Gastroesophageal sphincter (tissue), 4 donors: Measurements from ENCODE around the gene TREM2. TPM values are rescaled to one million over a fixed set of nuclear protein-coding genes. Genes with fewer than 3 reads are reported as not detected.

Experiments used
- ATAC-seq: fragments of 150-250 bp; one replicate; pipeline ENCODE4 v1.9.1; 2016; ENCODE audit warnings: mild to moderate bottlenecking, moderate library complexity
- H3K27ac ChIP-seq, 4 donors: fragments of 200-600 bp; sonication (generic) in 3 of 4; 1 replicate in 3 of 4; 2 replicates in 1 of 4; pipeline ENCODE4 v1.5.1; 2016 to 2019
- H3K27me3 ChIP-seq: fragments of 200-600 bp; sonication (generic); one replicate; pipeline ENCODE4 v1.5.1; 2019
- H3K36me3 ChIP-seq, 2 donors: fragments of 200-600 bp; sonication (generic); one replicate each; pipeline ENCODE4 v1.5.1; 2019; ENCODE audit warnings: control low read depth in 1 of 2
- H3K4me1 ChIP-seq, 3 donors: fragments of 200-600 bp; sonication (generic); 1 replicate in 2 of 3; 2 replicates in 1 of 3; pipeline ENCODE4 v1.5.1; 2016 to 2019; ENCODE audit warnings: control low read depth in 2 of 3
- H3K4me3 ChIP-seq, 2 donors: fragments of 200-600 bp; sonication (generic); one replicate each; pipeline ENCODE4 v1.5.1; 2019; ENCODE audit warnings: mild to moderate bottlenecking in 1 of 2, moderate library complexity in 1 of 2
- H3K9me3 ChIP-seq, 3 donors: fragments of 200-600 bp; sonication (generic); one replicate each; pipeline ENCODE4 v1.5.1; 2017 to 2019; ENCODE audit warnings: control low read depth in 2 of 3
- CTCF ChIP-seq, 4 experiments: fragments of 200-600 bp in 2 of 4; fragments of 450-650 bp in 2 of 4; sonication (generic) in 1 of 4; IDR thresholded peaks; one replicate each; pipeline ENCODE4 v1.5.1; 2017 to 2019; ENCODE audit warnings: antibody characterized with exemption in 4 of 4, mild to moderate bottlenecking in 2 of 4, moderate library complexity in 2 of 4
- EP300 ChIP-seq: sonication (generic); formaldehyde crosslinking; IDR thresholded peaks from one replicate; pipeline ENCODE4 v1.6.1; 2017; ENCODE audit warnings: antibody characterized with exemption, mild to moderate bottlenecking
- POLR2A ChIP-seq, 2 donors: fragments of 450-650 bp; IDR thresholded peaks; one replicate each; pipeline ENCODE4 v1.6.1; 2017; ENCODE audit warnings: antibody characterized with exemption in 2 of 2, mild to moderate bottlenecking in 2 of 2, moderate library complexity in 1 of 2
- POLR2AphosphoS5 ChIP-seq: sonication (generic); formaldehyde crosslinking; IDR thresholded peaks from one replicate; pipeline ENCODE4 v1.6.1; 2017; ENCODE audit warnings: antibody characterized with exemption
- WGBS, 2 donors: methylation state at CpG; one replicate each; pipeline ENCODE4 v1.1.5; 2018; ENCODE audit warnings: low coverage in 1 of 2; 5-methylcytosine and 5-hydroxymethylcytosine counted together
- total RNA-seq, 4 donors: library from RNA; depleted of rRNA; stranded (reverse); fragments of >200 nt; gene quantifications; one replicate each; pipeline ENCODE4 v1.1.0, GENCODE V29; 2016

TREM2 gene
- total RNA-seq, 4 donors from 2014 or later: 0.42 to 1.7 (median 0.54) TPM; not detected in 1

GRCh38 chr6:41160933-41161332 lies 2.0 kb downstream of the TREM2 start:
- H3K9me3 ChIP-seq: no peaks in the 10 kb centered on the region
- WGBS, 2 donors: 92% methylated on average over 2 of the region's 3 CpGs; no CpG with 5 or more reads in 1 of the 2 donors
- H3K4me3 ChIP-seq: no peak overlapping the region
- ATAC-seq: no peak
- H3K27me3 ChIP-seq: peaks cover 33% of the 10 kb centered on the region
- TF ChIP-seq CTCF (IDR thresholded peaks at IDR 0.05) (no peak), POLR2A (IDR thresholded peaks at IDR 0.05) (no peak), EP300 (no peak), POLR2AphosphoS5 (no peak)
- H3K27ac ChIP-seq: no peak overlapping the region
- no peaks in the 10 kb centered on the region for H3K4me1 ChIP-seq
- no peaks in the 10 kb centered on the region for H3K36me3 ChIP-seq

GRCh38 chr6:41159415-41160082 lies 3.4 kb downstream of the TREM2 start:
- no peak overlapping the region for H3K27ac ChIP-seq
- no peaks in the 10 kb centered on the region for H3K4me1 ChIP-seq
- H3K27me3 ChIP-seq: peaks cover 33% of the 10 kb centered on the region
- H3K4me3 ChIP-seq: no peak overlapping the region
- WGBS, 2 donors: 17 to 28% methylated on average over 3 to 5 of the region's 12 CpGs
- ATAC-seq: no peak
- H3K36me3 ChIP-seq: no peaks in the 10 kb centered on the region
- H3K9me3 ChIP-seq: no peaks in the 10 kb centered on the region
- TF ChIP-seq EP300 (no peak), POLR2AphosphoS5 (no peak), CTCF (IDR thresholded peaks at IDR 0.05) (no peak), POLR2A (IDR thresholded peaks at IDR 0.05) (no peak)

DNA sequence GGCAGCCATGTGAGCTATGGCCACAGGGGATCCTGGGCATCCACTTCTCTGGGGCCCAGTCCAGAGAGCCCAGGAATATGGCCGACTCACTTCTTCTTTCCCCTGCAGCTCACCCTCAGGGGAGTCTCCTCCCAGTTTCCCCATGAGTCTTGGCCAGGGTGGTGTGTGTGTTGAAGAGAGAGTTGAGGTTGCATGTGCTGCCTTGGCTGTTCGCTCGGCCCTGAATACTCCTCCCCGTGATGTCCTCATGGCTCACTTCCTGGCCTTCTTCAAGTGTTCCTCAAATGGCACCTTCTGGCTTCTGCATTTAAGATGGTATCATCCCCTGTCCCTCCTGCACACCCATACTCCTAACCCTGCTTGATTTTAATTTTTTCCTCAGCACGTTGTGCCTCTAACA lies 5.6 kb downstream of the TREM2 start:
- no peak overlapping the region for H3K27ac ChIP-seq
- no peaks in the 10 kb centered on the region for H3K36me3 ChIP-seq
- no peak for TF ChIP-seq POLR2AphosphoS5
- TF ChIP-seq EP300: no peak
- no peak for TF ChIP-seq CTCF (IDR thresholded peaks at IDR 0.05)
- TF ChIP-seq POLR2A (IDR thresholded peaks at IDR 0.05): no peak
- WGBS, 2 donors: 80% methylated on average over 5 of the region's 5 CpGs; no CpG with 5 or more reads in 1 of the 2 donors
- no peaks in the 10 kb centered on the region for H3K4me1 ChIP-seq
- peaks cover 42% of the 10 kb centered on the region for H3K27me3 ChIP-seq
- no peak for ATAC-seq
- no peaks in the 10 kb centered on the region for H3K9me3 ChIP-seq
- no peak overlapping the region for H3K4me3 ChIP-seq

- WGBS, 2 donors: 100% methylated on average over 1 of the region's 6 CpGs; no CpG with 5 or more reads in 1 of the 2 donors
These were observed 6.1 kb downstream of the TREM2 start for GRCh38 chr6:41156771-41157170.

More at GRCh38 chr6:41156771-41157170, 6.1 kb downstream of the TREM2 start:
- Histone ChIP-seq H3K36me3 (no peaks in the 10 kb centered on the region), H3K9me3 (no peaks in the 10 kb centered on the region), H3K27ac (no peak overlapping the region), H3K4me1 (no peaks in the 10 kb centered on the region), H3K4me3 (no peak overlapping the region), H3K27me3 (peaks cover 36% of the 10 kb centered on the region)
- no peak for TF ChIP-seq EP300
- no peak for TF ChIP-seq POLR2A (IDR thresholded peaks at IDR 0.05)
- no peak for TF ChIP-seq POLR2AphosphoS5
- no peak for TF ChIP-seq CTCF (IDR thresholded peaks at IDR 0.05)
- ATAC-seq: no peak
